CD14-positive monocyte (primary cell): Measurements from ENCODE around the gene TM4SF1. TPM values are rescaled to one million over a fixed set of nuclear protein-coding genes. Genes with fewer than 3 reads are reported as not detected.
A peak's percentile ranks its signal among the peaks of the same experiment; 100 is the strongest.

ENCODE experiments used
- DNase-seq, 3 donors: peaks; one replicate each; pipeline ENCODE4 v3.0.0-alpha.2; 2011 to 2022
- H2AFZ ChIP-seq: 2 replicates; pipeline ENCODE4 v1.6.0; 2012; ENCODE audit warnings: mild to moderate bottlenecking, low read depth, low read length, inconsistent platforms; ENCODE audit not compliant: insufficient read depth, poor library complexity, severe bottlenecking
- H3K27ac ChIP-seq, 2 donors: 1 replicate in 1 of 2; 2 replicates in 1 of 2; pipeline ENCODE4 v1.5.1; 2012 to 2013; ENCODE audit warnings: low read length in 2 of 2, control low read depth in 1 of 2, inconsistent platforms in 1 of 2, low read depth in 1 of 2, mild to moderate bottlenecking in 1 of 2
- H3K27me3 ChIP-seq, 2 donors: one replicate each; pipeline versions ENCODE4 v1.6.0 to v1.6.1; 2011 to 2013; ENCODE audit warnings: low read length in 2 of 2; ENCODE audit not compliant: control insufficient read depth in 2 of 2, insufficient read depth in 2 of 2
- H3K36me3 ChIP-seq, 2 donors: replicated peaks in 1 of 2; 1 replicate in 1 of 2; 2 replicates in 1 of 2; pipeline versions ENCODE4 v1.5.1 to v1.6.1; 2012 to 2013; ENCODE audit warnings: low read length in 2 of 2, control low read depth in 1 of 2, inconsistent platforms in 1 of 2, mild to moderate bottlenecking in 1 of 2; ENCODE audit not compliant: insufficient read depth in 2 of 2, control insufficient read depth in 1 of 2
- H3K4me1 ChIP-seq, 2 donors: 1 replicate in 1 of 2; 2 replicates in 1 of 2; pipeline versions ENCODE4 v1.5.1 to v1.6.1; 2012 to 2013; ENCODE audit warnings: low read length in 2 of 2, control low read depth in 1 of 2, inconsistent platforms in 1 of 2, mild to moderate bottlenecking in 1 of 2, moderate library complexity in 1 of 2; ENCODE audit not compliant: insufficient read depth in 2 of 2, control insufficient read depth in 1 of 2
- H3K4me2 ChIP-seq: replicated peaks from 2 replicates; pipeline ENCODE3; 2012; ENCODE audit warnings: low read length, moderate library complexity, mild to moderate bottlenecking; ENCODE audit not compliant: poor library complexity, severe bottlenecking; ENCODE audit errors: extremely low read depth
- H3K4me3 ChIP-seq, 3 experiments: fragments of 200-600 bp in 1 of 3; sonication (generic) in 1 of 3; replicated peaks in 1 of 3; 1 replicate in 2 of 3; 2 replicates in 1 of 3; pipeline ENCODE4 v1.5.1; 2011 to 2013; ENCODE audit warnings: low read length in 3 of 3, mild to moderate bottlenecking in 3 of 3, control low read depth in 2 of 3, low read depth in 2 of 3, inconsistent platforms in 1 of 3, moderate library complexity in 1 of 3
- H3K79me2 ChIP-seq: 2 replicates; pipeline ENCODE4 v1.6.0; 2012; ENCODE audit warnings: mild to moderate bottlenecking, control low read depth, inconsistent platforms, low read length, moderate library complexity; ENCODE audit not compliant: insufficient read depth
- H3K9ac ChIP-seq: 2 replicates; pipeline ENCODE4 v1.6.0; 2017; ENCODE audit warnings: low read length, mild to moderate bottlenecking; ENCODE audit not compliant: insufficient read depth, poor library complexity, severe bottlenecking
- H3K9me3 ChIP-seq, 2 donors: replicated peaks in 1 of 2; 1 replicate in 1 of 2; 2 replicates in 1 of 2; pipeline versions ENCODE4 v1.5.1 to v1.6.1; 2012 to 2013; ENCODE audit warnings: low read length in 2 of 2, control low read depth in 1 of 2; ENCODE audit not compliant: control insufficient read depth in 1 of 2, insufficient read depth in 1 of 2
- H4K20me1 ChIP-seq: 2 replicates; pipeline ENCODE4 v1.6.0; 2012; ENCODE audit warnings: mild to moderate bottlenecking, low read length, control low read depth, moderate library complexity; ENCODE audit not compliant: insufficient read depth
- H3K27ac Mint-ChIP-seq, 7 donors: one replicate each; pipeline ENCODE4 v1.8.0; 2020; ENCODE audit warnings: mild to moderate bottlenecking in 7 of 7, mixed read lengths in 7 of 7, moderate library complexity in 6 of 7, inconsistent platforms in 2 of 7
- H3K27me3 Mint-ChIP-seq, 3 donors: one replicate each; pipeline ENCODE4 v1.8.0; 2021 to 2022; ENCODE audit warnings: low read depth in 3 of 3, mild to moderate bottlenecking in 3 of 3, mixed read lengths in 3 of 3, moderate library complexity in 3 of 3, inconsistent platforms in 1 of 3
- H3K36me3 Mint-ChIP-seq, 2 donors: one replicate each; pipeline ENCODE4 v1.8.0; 2020; ENCODE audit warnings: mixed read lengths in 2 of 2, inconsistent platforms in 1 of 2, mild to moderate bottlenecking in 1 of 2
- H3K4me1 Mint-ChIP-seq: one replicate; pipeline ENCODE4 v1.8.0; 2020; ENCODE audit warnings: mild to moderate bottlenecking, mixed read lengths
- H3K4me3 Mint-ChIP-seq, 2 donors: one replicate each; pipeline ENCODE4 v1.8.0; 2020; ENCODE audit warnings: mild to moderate bottlenecking in 2 of 2, mixed read lengths in 2 of 2, moderate library complexity in 1 of 2
- H3K9me3 Mint-ChIP-seq, 7 donors: one replicate each; pipeline ENCODE4 v1.8.0; 2020 to 2022; ENCODE audit warnings: mixed read lengths in 7 of 7, mild to moderate bottlenecking in 6 of 7, moderate library complexity in 6 of 7, inconsistent platforms in 2 of 7
- WGBS: methylation state at CpG from one replicate; pipeline ENCODE4 v1.1.5; 2013; ENCODE audit warnings: missing lambda C conversion rate; ENCODE audit not compliant: insufficient coverage; 5-methylcytosine and 5-hydroxymethylcytosine counted together
- intact Hi-C, 2 donors: fragments of 100-400 bp; cut with micrococcal nuclease; formaldehyde crosslinking; loops; one replicate each; pipeline versions ENCODE4 v1.15.0 to v1.15.1; 2023
- polyA plus RNA-seq, 3 donors: library from polyadenylated mRNA; depleted of rRNA in 1 of 3; unstranded in 2 of 3; stranded (reverse) in 1 of 3; fragments of 300-500 nt in 2 of 3; fragments of >200 nt in 1 of 3; fragmentation: Illumina TruSeq in 2 of 3; gene quantifications; 1 replicate in 2 of 3; 2 replicates in 1 of 3; pipeline ENCODE4 v1.2.3, GENCODE V29; 2012 to 2021
- TF ChIP-seq, protein P1 (sequence below): fragments of 200-600 bp; IDR thresholded peaks from one replicate; pipeline ENCODE4 v1.8.0; 2022; ENCODE audit warnings: antibody characterized with exemption, mild to moderate bottlenecking

TM4SF1 gene
- polyA plus RNA-seq, 3 donors, result not detected

DNA sequence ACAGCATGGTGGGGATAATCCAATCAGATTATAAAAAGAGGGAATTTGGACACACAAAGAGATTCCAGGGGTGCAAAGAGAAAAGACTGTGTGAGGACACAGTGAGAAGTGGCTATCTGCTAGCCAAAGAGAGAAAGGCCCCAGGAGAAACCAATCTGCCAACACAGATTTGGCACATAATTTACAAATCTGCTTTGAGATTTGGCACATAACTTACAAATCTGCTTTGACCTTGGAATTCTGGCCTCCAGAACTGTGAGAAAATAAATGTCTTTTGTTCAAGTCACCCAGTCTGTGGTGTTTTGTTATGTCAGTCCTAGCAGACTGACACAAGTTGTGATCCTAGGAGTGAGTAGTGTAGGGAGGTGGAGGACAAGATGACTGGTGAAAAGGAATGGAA lies 40.5 kb downstream of the TM4SF1 start:
- TF ChIP-seq, protein P1, sequence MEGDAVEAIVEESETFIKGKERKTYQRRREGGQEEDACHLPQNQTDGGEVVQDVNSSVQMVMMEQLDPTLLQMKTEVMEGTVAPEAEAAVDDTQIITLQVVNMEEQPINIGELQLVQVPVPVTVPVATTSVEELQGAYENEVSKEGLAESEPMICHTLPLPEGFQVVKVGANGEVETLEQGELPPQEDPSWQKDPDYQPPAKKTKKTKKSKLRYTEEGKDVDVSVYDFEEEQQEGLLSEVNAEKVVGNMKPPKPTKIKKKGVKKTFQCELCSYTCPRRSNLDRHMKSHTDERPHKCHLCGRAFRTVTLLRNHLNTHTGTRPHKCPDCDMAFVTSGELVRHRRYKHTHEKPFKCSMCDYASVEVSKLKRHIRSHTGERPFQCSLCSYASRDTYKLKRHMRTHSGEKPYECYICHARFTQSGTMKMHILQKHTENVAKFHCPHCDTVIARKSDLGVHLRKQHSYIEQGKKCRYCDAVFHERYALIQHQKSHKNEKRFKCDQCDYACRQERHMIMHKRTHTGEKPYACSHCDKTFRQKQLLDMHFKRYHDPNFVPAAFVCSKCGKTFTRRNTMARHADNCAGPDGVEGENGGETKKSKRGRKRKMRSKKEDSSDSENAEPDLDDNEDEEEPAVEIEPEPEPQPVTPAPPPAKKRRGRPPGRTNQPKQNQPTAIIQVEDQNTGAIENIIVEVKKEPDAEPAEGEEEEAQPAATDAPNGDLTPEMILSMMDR, result no peak
- no peaks in the 10 kb centered on the region for H3K36me3 ChIP-seq
- H4K20me1 ChIP-seq, result no peaks in the 10 kb centered on the region
- no peak overlapping the region for H3K4me2 ChIP-seq
- H3K9ac ChIP-seq, result no peak overlapping the region
- Mint-ChIP-seq H3K27me3 (no peaks in the 10 kb centered on the region), H3K27ac (no peak overlapping the region), H3K4me3 (no peak overlapping the region), H3K4me1 (peaks cover 18% of the 10 kb centered on the region), H3K9me3 (peaks cover 0 to 2% (median 0%) of the 10 kb centered on the region in 7 donors), H3K36me3 (no peaks in the 10 kb centered on the region)
- H3K79me2 ChIP-seq, result no peaks in the 10 kb centered on the region
- H2AFZ ChIP-seq, result no peak overlapping the region
- no peaks in the 10 kb centered on the region for H3K27me3 ChIP-seq
- no peaks in the 10 kb centered on the region for H3K9me3 ChIP-seq
- no peak overlapping the region for H3K27ac ChIP-seq
- peaks cover 14 to 20% of the 10 kb centered on the region in 2 donors for H3K4me1 ChIP-seq
- intact Hi-C loops, result no loop called here
- DNase-seq, result no peak
- H3K4me3 ChIP-seq, result no peak overlapping the region

DNA sequence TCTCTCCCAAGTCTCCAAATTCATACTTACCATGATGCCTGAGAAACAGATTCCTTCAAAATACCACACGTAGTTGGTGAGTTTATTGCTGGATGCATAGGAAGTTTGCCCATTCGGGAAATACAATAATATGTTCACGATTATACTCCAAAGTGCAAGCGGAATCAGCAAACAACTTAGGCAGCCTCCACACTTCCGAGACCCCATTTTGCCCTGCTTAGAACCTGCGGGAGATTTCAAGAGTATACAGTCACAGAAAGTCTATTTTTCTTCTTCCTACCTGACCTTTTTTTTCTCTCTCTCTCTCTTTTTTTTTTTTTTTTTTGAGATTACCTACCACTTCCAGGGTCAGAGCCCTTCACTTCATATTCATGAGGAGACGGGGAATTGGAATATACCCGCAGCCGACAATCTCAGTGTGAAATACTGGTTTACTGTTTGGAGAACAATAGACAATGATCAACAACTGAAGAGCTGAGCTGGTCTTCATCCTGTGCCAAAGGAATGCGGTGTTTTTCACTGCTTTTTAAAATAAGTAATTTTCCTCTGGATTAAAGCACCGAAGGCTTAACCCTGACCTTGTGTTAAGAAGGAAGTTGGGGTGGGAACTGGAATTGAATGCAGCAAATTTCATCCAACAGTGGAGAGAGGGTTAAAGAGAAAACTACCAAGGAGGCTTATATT lies 44.1 kb downstream of the TM4SF1 start, which contains the start of gene TM4SF18:
TM4SF18 (minus strand) TSS at position 461 of the 684 bp plus-strand sequence; CDS start at position 207, 254 bp downstream.
- Histone ChIP-seq H2AFZ (peak within 1 kb of the TSS; percentile 17), H3K79me2 (no peaks in the 10 kb centered on the region), H3K27me3 (no peaks in the 10 kb centered on the region), H3K9ac (no peak within 1 kb of the TSS), H3K9me3 (no peaks in the 10 kb centered on the region), H3K4me2 (no peak within 1 kb of the TSS), H3K27ac (no peak within 1 kb of the TSS), H3K4me3 (no peak within 1 kb of the TSS), H4K20me1 (no peaks in the 10 kb centered on the region), H3K36me3 (no peaks in the 10 kb centered on the region), H3K4me1 (no peaks in the 10 kb centered on the region)
- Mint-ChIP-seq H3K4me1 (no peaks in the 10 kb centered on the region), H3K36me3 (no peaks in the 10 kb centered on the region), H3K27me3 (no peaks in the 10 kb centered on the region), H3K9me3 (no peaks in the 10 kb centered on the region), H3K27ac (peak within 1 kb of the TSS in 1 of 7 donors; percentile 21), H3K4me3 (no peak within 1 kb of the TSS)
- 100% methylated on average over 3 of the region's 11 CpGs for WGBS
- TF ChIP-seq, protein P1, result no peak
- no peak for DNase-seq
- intact Hi-C loops, result no loop called here
